GM10266 (cell line): ENCODE measurements around the gene ACVR1.
"Not testable (repeated sequence)": the region's sequence is repeated elsewhere in the genome, so short reads cannot be mapped to it uniquely, and the experiment has no call there.

Experiments used
- DNase-seq: peaks from one replicate; pipeline ENCODE4 v3.0.0; 2012; ENCODE audit errors: extremely low spot score
- TF ChIP-seq, protein P1 (sequence below): IDR thresholded peaks from 2 replicates; pipeline ENCODE4 v1.5.1; 2012; ENCODE audit warnings: mild to moderate bottlenecking, low read depth; ENCODE audit not compliant: control insufficient read depth, insufficient read depth; ENCODE audit errors: missing control alignments

Gene ACVR1

DNA sequence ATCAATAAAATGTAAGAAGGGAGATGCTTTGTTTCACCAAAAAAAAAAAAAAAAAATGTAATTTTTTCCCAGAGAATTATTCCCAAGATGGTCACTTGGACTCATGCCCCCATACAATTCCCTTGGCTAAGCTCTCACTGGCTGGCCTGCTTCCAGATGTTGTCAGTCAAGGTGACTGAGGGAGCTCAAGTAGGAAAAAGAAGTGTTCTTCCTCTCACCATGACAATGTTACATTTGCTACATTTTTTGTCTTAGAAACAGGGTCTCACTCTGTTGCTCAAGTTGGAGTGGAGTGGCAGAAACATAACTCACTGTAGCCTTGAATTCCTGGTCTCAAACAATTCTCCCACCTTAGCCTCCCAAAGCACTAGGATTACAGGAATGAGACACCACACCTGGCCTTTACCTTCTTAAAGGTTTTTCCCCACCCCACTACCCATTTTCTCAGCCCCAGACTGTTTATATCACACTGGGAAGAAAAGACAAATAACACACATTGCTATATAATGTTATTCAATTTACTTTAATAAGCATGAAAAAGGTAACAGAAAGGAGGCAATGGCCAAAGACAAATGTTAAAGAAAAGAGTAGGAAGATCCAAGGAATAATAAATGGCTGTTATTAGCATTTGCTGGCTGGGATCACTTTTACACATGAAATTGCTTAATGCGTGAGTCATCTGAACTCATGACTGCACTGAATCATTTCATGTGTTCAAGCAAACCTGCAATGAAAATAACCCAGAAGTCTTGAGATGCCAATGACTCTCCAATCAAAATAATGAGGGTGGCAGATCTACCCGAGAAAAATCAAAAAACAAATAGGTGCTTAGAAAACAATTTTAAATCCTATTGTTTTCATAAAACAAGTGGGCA lies 45.2 kb downstream of the ACVR1 start:
- no peak for DNase-seq
- TF ChIP-seq, protein P1, sequence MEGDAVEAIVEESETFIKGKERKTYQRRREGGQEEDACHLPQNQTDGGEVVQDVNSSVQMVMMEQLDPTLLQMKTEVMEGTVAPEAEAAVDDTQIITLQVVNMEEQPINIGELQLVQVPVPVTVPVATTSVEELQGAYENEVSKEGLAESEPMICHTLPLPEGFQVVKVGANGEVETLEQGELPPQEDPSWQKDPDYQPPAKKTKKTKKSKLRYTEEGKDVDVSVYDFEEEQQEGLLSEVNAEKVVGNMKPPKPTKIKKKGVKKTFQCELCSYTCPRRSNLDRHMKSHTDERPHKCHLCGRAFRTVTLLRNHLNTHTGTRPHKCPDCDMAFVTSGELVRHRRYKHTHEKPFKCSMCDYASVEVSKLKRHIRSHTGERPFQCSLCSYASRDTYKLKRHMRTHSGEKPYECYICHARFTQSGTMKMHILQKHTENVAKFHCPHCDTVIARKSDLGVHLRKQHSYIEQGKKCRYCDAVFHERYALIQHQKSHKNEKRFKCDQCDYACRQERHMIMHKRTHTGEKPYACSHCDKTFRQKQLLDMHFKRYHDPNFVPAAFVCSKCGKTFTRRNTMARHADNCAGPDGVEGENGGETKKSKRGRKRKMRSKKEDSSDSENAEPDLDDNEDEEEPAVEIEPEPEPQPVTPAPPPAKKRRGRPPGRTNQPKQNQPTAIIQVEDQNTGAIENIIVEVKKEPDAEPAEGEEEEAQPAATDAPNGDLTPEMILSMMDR: no peak

DNA sequence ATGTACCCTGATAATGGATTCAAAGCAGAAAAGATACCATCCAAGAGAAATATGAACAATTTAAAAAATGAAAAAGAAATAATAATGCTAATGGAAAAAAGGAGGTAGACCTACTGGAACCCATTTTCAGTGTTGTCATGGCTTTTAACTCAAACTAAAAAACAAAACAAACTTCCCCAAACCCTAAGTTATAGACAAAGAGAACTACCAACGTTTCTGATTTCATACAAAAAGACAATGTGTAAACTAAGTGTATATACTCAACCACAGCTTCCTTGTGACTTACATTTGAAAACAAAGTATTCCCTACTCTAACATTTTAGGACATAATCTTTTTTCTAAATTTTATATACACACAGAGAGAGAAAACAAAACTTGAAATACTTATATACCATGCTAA lies 45.9 kb downstream of the ACVR1 start:
- TF ChIP-seq, protein P1: no peak
- no peak for DNase-seq

DNA sequence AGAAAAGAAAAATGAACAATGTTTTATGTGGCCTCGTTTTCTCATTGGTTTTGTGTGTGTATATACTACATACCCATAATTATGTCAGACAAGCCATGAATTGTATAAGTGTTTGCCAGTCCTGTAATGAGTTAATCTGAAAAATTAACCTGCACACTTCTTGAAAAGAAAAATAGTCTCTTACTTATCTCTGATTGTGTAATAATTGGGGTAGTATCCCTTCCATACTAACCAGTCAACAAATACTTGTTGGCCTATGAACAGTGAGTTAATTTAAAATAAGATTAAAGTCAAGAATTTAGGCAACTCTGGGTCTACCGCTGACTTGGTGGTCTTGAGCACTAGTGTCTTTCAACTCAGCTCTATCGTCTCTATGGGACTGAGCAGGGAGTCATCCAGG lies 48.8 kb downstream of the ACVR1 start:
- DNase-seq: no peak
- TF ChIP-seq, protein P1: no peak

- not testable (repeated sequence) for DNase-seq
Measured at GRCh38 chr2:157826644-157827043, 49.5 kb downstream of the ACVR1 start.

DNA sequence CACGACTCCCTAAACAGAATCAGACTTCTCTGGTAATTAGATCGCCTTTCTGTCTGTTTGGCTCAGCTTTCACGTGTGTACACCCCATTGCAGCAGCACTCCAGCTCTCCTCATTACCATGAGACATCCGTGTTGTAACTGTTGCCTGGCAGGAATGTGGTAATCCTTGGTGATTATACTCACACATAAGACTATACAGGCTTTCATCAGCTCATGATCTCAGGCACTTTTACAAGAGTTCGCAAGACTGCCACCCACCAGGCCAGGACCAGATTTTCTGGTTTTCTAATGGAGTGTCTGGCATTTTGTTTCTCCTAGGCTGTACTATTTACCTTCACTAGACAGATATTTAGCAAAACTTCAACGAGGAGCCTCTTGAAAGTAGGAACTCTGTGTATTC lies 50.2 kb downstream of the ACVR1 start:
- no peak for DNase-seq
- TF ChIP-seq, protein P1: no peak

- TF ChIP-seq, protein P1: no peak
- no peak for DNase-seq
Measured at GRCh38 chr2:157822993-157823392, 53.1 kb downstream of the ACVR1 start.

GRCh38 chr2:157822533-157822932 lies 53.6 kb downstream of the ACVR1 start:
- TF ChIP-seq, protein P1: no peak
- no peak for DNase-seq

DNA sequence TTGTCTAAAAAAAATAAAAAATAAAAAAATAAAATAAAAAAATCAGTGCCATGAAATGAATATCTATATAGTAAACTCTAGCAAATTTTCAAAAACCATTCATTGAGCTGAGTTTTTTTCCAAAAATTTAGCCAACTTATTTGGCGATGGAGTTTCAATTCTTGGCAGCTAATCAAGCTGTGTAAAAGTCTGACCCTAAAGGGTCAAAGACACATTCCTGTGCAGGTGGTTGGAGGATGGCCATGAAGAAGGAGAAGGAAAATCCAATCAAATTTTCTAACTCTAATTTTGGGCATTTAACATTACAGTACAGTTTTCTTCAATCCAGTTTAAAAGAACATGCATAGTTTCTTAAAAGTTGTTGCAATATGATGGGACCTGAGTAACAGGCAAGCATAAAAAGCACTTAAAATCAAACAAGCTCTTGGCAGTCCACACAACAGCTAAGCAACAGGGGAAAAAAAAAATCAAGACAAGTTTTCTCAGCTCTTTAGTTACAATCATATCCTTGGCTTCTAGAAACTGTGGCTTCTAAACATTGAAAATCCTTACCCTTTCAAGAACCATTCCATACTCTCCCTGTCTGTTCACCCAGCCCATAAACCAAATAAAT lies 54.5 kb downstream of the ACVR1 start:
- TF ChIP-seq, protein P1: no peak
- no peak for DNase-seq
